Prostate gland (tissue), 2 donors: ENCODE results near the gene BMERB1.

Source experiments
- CTCF ChIP-seq, 4 experiments: fragments of 200-600 bp in 2 of 4; fragments of 450-650 bp in 2 of 4; sonication (generic) in 2 of 4; IDR thresholded peaks; 1 replicate in 3 of 4; 2 replicates in 1 of 4; pipeline ENCODE4 v1.5.1; 2016 to 2019; ENCODE audit warnings: antibody characterized with exemption in 4 of 4, mild to moderate bottlenecking in 2 of 4, moderate library complexity in 2 of 4
- POLR2AphosphoS5 ChIP-seq: sonication (generic); formaldehyde crosslinking; IDR thresholded peaks from one replicate; pipeline ENCODE4 v1.6.1; 2017; ENCODE audit warnings: antibody characterized with exemption

DNA sequence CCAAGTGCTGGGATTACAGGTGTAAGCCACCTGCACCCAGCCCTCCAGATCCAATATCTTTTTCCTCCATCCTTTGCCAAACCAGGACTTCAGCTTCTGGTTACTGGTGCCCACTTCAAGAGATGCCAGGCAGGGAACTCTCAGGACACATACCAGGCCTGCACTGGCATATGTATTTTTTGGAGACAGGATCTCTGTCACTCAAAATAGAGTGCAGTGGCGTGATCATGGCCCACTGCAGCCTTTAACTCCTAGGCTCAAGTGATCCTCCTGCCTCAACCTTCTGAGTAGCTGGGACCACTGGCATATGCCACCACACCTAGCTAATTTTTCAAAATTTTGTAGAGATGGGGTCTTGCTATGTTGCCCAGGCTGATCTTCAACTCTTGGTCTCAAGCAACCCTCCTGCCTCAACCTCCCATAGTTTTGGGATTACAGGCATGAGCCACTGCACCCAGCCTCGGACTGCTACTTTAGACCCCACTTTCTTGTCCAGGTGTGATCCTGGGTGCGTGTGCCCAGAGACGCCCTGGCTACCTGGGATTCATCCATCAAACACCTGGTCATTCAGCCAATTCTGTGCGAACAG lies 55.8 kb downstream of the BMERB1 start:
- TF ChIP-seq POLR2AphosphoS5 (no peak), CTCF (IDR thresholded peaks at IDR 0.05) (no peak)
